Glutamatergic neuron (in vitro differentiated cells): ENCODE measurements around the gene CELSR2. TPM values are rescaled to one million over a fixed set of nuclear protein-coding genes. Genes with fewer than 3 reads are reported as not detected.

ENCODE experiments used
- DNase-seq: peaks from one replicate; pipeline ENCODE4 v3.0.0; 2022
- H3K27ac Mint-ChIP-seq: one replicate; pipeline ENCODE4 v1.8.0; 2020; ENCODE audit warnings: mild to moderate bottlenecking, mixed read lengths, inconsistent platforms; ENCODE audit not compliant: unreplicated experiment
- H3K27me3 Mint-ChIP-seq: one replicate; pipeline ENCODE4 v1.8.0; 2020; ENCODE audit warnings: mild to moderate bottlenecking, moderate library complexity, mixed read lengths, inconsistent platforms; ENCODE audit not compliant: unreplicated experiment
- H3K36me3 Mint-ChIP-seq: one replicate; pipeline ENCODE4 v1.8.0; 2020; ENCODE audit warnings: mild to moderate bottlenecking, mixed read lengths, inconsistent platforms; ENCODE audit not compliant: unreplicated experiment
- H3K4me1 Mint-ChIP-seq: one replicate; pipeline ENCODE4 v1.8.0; 2020; ENCODE audit warnings: mild to moderate bottlenecking, low read depth, mixed read lengths, inconsistent platforms; ENCODE audit not compliant: unreplicated experiment
- H3K4me3 Mint-ChIP-seq: one replicate; pipeline ENCODE4 v1.8.0; 2020; ENCODE audit warnings: mild to moderate bottlenecking, mixed read lengths, inconsistent platforms; ENCODE audit not compliant: unreplicated experiment
- H3K9me3 Mint-ChIP-seq: one replicate; pipeline ENCODE4 v1.8.0; 2020; ENCODE audit warnings: mild to moderate bottlenecking, moderate library complexity, mixed read lengths, inconsistent platforms; ENCODE audit not compliant: unreplicated experiment
- CTCF ChIP-seq: fragments of 200-600 bp; sonication (generic); IDR thresholded peaks from one replicate; pipeline ENCODE4 v1.5.0; 2021; ENCODE audit not compliant: partially characterized antibody, unreplicated experiment
- total RNA-seq: library from RNA; stranded (reverse); fragmentation: NEBNext Ultra II Directional; extraction: Animal tissue kit (Norgen Biotek cat#: 25700); gene quantifications from one replicate; pipeline ENCODE4 v1.2.1, GENCODE V29; 2021; ENCODE audit not compliant: unreplicated experiment

Gene CELSR2
- total RNA-seq, 1 donor from 2014 or later = 181 TPM

- Mint-ChIP-seq H3K36me3 (peaks cover 12% of the 10 kb centered on the region), H3K4me1 (peaks cover 55% of the 10 kb centered on the region), H3K4me3 (peak overlapping the region; percentile 97), H3K27ac (peak overlapping the region; percentile 100), H3K9me3 (peaks cover 20% of the 10 kb centered on the region), H3K27me3 (peaks cover 29% of the 10 kb centered on the region)
- peak; percentile 65 for DNase-seq
- no peak for TF ChIP-seq CTCF
Observed at GRCh38 chr1:109254621-109255096, 5.3 kb downstream of the CELSR2 start.

DNA sequence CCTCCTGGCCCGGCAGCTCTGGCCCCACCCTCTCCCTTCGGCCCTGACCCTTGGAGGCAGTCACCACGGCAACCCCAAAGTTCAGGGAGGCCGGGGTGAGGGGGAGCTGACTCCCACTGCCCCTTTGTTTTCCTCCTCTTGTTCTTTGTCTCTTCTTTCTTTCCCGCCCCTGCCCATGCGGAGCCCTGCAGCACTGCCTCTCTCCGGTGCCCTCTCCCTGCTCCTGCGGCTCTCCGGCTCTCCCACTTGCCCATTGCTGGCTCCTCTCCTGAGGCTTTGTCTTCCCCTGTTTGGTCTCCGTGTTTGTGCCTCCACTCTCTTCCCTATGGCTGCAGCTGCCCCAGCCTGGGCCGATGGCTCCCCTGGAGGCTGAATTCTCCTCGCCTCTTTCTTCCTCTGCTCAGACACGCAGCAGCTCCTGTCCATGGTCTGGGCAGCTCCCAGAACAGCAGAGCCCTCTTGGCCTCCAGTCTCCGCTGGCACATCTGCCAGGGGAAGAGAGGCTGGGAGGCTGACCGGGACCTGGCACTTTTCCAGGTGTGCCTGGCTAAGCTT, 5.8 kb downstream of the CELSR2 start:
- H3K4me3 Mint-ChIP-seq = peak overlapping the region; percentile 97
- peaks cover 58% of the 10 kb centered on the region for H3K4me1 Mint-ChIP-seq
- peaks cover 29% of the 10 kb centered on the region for H3K27me3 Mint-ChIP-seq
- H3K9me3 Mint-ChIP-seq = peaks cover 22% of the 10 kb centered on the region
- H3K27ac Mint-ChIP-seq = peak overlapping the region; percentile 100
- peak; percentile 11 for TF ChIP-seq CTCF
- peak; percentile 66 for DNase-seq
- peaks cover 12% of the 10 kb centered on the region for H3K36me3 Mint-ChIP-seq

- H3K27me3 Mint-ChIP-seq = peaks cover 29% of the 10 kb centered on the region
- H3K4me1 Mint-ChIP-seq = peaks cover 62% of the 10 kb centered on the region
- H3K36me3 Mint-ChIP-seq = peaks cover 12% of the 10 kb centered on the region
- peak overlapping the region; percentile 97 for H3K4me3 Mint-ChIP-seq
- H3K9me3 Mint-ChIP-seq = peaks cover 23% of the 10 kb centered on the region
- peak; percentile 65 for DNase-seq
- no peak for TF ChIP-seq CTCF
- H3K27ac Mint-ChIP-seq = peak overlapping the region; percentile 100
Observed at GRCh38 chr1:109255678-109256077, 6.3 kb downstream of the CELSR2 start.

GRCh38 chr1:109256085-109256484, 6.7 kb downstream of the CELSR2 start:
- TF ChIP-seq CTCF = no peak
- DNase-seq = no peak
- Mint-ChIP-seq H3K27ac (peak overlapping the region; percentile 100), H3K36me3 (peaks cover 12% of the 10 kb centered on the region), H3K4me3 (peak overlapping the region; percentile 97), H3K9me3 (peaks cover 24% of the 10 kb centered on the region), H3K27me3 (peaks cover 29% of the 10 kb centered on the region), H3K4me1 (peaks cover 63% of the 10 kb centered on the region)

- Mint-ChIP-seq H3K27me3 (peaks cover 25% of the 10 kb centered on the region), H3K4me3 (peak overlapping the region; percentile 97), H3K27ac (peak overlapping the region; percentile 100), H3K4me1 (peaks cover 56% of the 10 kb centered on the region), H3K9me3 (peaks cover 22% of the 10 kb centered on the region), H3K36me3 (peaks cover 5% of the 10 kb centered on the region)
- no peak for DNase-seq
- no peak for TF ChIP-seq CTCF
Observed at GRCh38 chr1:109256971-109257681, 7.8 kb downstream of the CELSR2 start.
